ENCODE results near the gene SYN1.
A peak's percentile ranks its signal among the peaks of the same experiment; 100 is the strongest.

DNA sequence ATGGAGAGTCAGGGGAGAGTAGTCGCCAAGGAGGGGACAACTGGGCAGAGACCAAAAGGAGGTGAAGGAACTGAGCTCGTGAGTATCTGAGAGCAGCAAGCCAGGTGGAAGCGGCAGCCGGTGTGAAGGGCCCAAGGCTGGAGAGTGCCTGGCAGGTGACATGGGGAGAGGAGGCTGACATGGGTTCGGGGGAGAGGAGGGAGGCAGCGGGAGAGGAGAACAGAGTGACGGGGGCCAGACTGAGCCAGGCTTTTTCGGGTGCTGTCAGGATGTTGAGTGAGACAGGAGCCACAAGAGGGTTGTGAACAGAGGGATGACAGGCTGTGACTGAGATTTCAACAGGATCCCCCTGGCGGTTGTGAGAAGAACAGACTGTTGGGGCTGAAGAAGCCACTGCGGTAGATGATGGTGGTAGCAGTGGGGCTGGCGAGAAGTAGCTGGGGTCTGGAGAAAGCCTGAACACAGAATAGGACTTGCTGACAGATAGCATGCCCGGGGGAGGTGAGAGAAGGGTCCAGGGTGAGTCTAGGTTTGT is 25.0 kb upstream of the SYN1 start:
- no peak for TF ChIP-seq POLR2A (IDR thresholded peaks at IDR 0.05)
- TF ChIP-seq, protein P1, sequence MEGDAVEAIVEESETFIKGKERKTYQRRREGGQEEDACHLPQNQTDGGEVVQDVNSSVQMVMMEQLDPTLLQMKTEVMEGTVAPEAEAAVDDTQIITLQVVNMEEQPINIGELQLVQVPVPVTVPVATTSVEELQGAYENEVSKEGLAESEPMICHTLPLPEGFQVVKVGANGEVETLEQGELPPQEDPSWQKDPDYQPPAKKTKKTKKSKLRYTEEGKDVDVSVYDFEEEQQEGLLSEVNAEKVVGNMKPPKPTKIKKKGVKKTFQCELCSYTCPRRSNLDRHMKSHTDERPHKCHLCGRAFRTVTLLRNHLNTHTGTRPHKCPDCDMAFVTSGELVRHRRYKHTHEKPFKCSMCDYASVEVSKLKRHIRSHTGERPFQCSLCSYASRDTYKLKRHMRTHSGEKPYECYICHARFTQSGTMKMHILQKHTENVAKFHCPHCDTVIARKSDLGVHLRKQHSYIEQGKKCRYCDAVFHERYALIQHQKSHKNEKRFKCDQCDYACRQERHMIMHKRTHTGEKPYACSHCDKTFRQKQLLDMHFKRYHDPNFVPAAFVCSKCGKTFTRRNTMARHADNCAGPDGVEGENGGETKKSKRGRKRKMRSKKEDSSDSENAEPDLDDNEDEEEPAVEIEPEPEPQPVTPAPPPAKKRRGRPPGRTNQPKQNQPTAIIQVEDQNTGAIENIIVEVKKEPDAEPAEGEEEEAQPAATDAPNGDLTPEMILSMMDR (IDR thresholded peaks at IDR 0.05), result peak in 2 of 7 experiments; percentile 13 to 32
